IPS DF 6.9 (cell line): ENCODE results near the gene ABCB1.

Experiments used
- DNase-seq: peaks from one replicate; pipeline ENCODE4 v3.0.0-alpha.2; 2013; ENCODE audit warnings: low read depth, low spot score
- H3K27ac ChIP-seq: one replicate; pipeline ENCODE4 v1.5.1; 2013; ENCODE audit warnings: low read length, control low read depth
- H3K27me3 ChIP-seq: 2 replicates; pipeline ENCODE4 v1.6.1; 2013; ENCODE audit warnings: mild to moderate bottlenecking, low read length; ENCODE audit not compliant: control insufficient read depth, insufficient read depth
- H3K36me3 ChIP-seq: 2 replicates; pipeline ENCODE4 v1.6.1; 2013; ENCODE audit warnings: low read length; ENCODE audit not compliant: control insufficient read depth, insufficient read depth
- H3K4me1 ChIP-seq: 2 replicates; pipeline ENCODE4 v1.6.1; 2013; ENCODE audit warnings: low read length; ENCODE audit not compliant: control insufficient read depth, insufficient read depth
- H3K4me3 ChIP-seq: 2 replicates; pipeline ENCODE4 v1.5.1; 2013; ENCODE audit warnings: mild to moderate bottlenecking, low read length
- H3K9me3 ChIP-seq: 2 replicates; pipeline ENCODE4 v1.6.1; 2013; ENCODE audit warnings: low read length, inconsistent platforms; ENCODE audit not compliant: control insufficient read depth, insufficient read depth
- WGBS: extraction: QIAGEN DNeasy Blood & Tissue Kit; methylation state at CpG from one replicate; pipeline ENCODE4 v1.1.7; 2013; ENCODE audit warnings: mixed read lengths, missing lambda C conversion rate; ENCODE audit not compliant: insufficient read length, insufficient coverage; 5-methylcytosine and 5-hydroxymethylcytosine counted together

Gene ABCB1

DNA sequence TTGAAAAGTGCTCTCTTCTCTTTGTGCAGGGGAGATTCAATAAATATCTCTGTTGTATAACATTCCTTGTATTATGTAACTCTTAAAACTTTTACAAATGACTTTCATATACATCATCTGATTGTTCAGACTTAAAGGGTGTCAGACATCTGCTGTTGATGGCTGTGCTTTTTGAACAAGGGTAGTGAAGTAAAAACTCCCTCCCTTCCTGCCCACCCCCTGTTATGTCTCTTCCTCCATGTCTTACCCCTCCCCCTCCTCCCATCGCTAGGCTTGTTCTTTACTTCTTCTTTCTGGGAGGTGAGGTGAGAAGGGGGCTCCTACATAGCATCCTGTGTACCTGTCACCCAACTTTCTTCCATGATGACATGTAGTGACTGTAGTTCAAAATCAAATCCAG, 101.8 kb downstream of the ABCB1 start:
- no peak for DNase-seq
- Histone ChIP-seq H3K27me3 (no peaks in the 10 kb centered on the region), H3K4me3 (no peak overlapping the region), H3K27ac (no peak overlapping the region), H3K4me1 (no peaks in the 10 kb centered on the region), H3K9me3 (no peaks in the 10 kb centered on the region), H3K36me3 (0 out of 2 replicates have a peak, but pooled peaks cover 2% of the 10 kb centered on the region)
- no CpG with 5 or more reads among the region's 1 CpG for WGBS

- Histone ChIP-seq H3K9me3 (no peaks in the 10 kb centered on the region), H3K36me3 (0 out of 2 replicates have a peak, but pooled peaks cover 2% of the 10 kb centered on the region), H3K27me3 (no peaks in the 10 kb centered on the region), H3K4me3 (no peak overlapping the region), H3K27ac (no peak overlapping the region), H3K4me1 (no peaks in the 10 kb centered on the region)
- no CpG with 5 or more reads among the region's 3 CpGs for WGBS
- DNase-seq, result no peak
These were observed 103.2 kb downstream of the ABCB1 start for GRCh38 chr7:87497482-87497881.

GRCh38 chr7:87495366-87495765, 105.3 kb downstream of the ABCB1 start:
- H3K4me1 ChIP-seq, result no peaks in the 10 kb centered on the region
- 0 out of 2 replicates have a peak, but pooled peaks cover 2% of the 10 kb centered on the region for H3K36me3 ChIP-seq
- DNase-seq, result no peak
- no CpG with 5 or more reads among the region's 5 CpGs for WGBS
- no peaks in the 10 kb centered on the region for H3K27me3 ChIP-seq
- H3K9me3 ChIP-seq, result no peaks in the 10 kb centered on the region
- no peak overlapping the region for H3K27ac ChIP-seq
- H3K4me3 ChIP-seq, result no peak overlapping the region

- no peak overlapping the region for H3K27ac ChIP-seq
- H3K27me3 ChIP-seq, result no peaks in the 10 kb centered on the region
- WGBS, result no CpG with 5 or more reads among the region's 1 CpG
- H3K9me3 ChIP-seq, result no peaks in the 10 kb centered on the region
- no peak overlapping the region for H3K4me3 ChIP-seq
- H3K4me1 ChIP-seq, result no peaks in the 10 kb centered on the region
- 0 out of 2 replicates have a peak, but pooled peaks cover 2% of the 10 kb centered on the region for H3K36me3 ChIP-seq
- no peak for DNase-seq
These were observed 106.2 kb downstream of the ABCB1 start for GRCh38 chr7:87494454-87494853.

GRCh38 chr7:87483131-87483530, 117.6 kb downstream of the ABCB1 start:
- no CpG with 5 or more reads among the region's 2 CpGs for WGBS
- H3K27me3 ChIP-seq, result no peaks in the 10 kb centered on the region
- DNase-seq, result no peak

GRCh38 chr7:87482115-87482514, 118.6 kb downstream of the ABCB1 start:
- DNase-seq, result no peak
- Histone ChIP-seq H3K4me1 (no peaks in the 10 kb centered on the region), H3K27ac (no peak overlapping the region), H3K4me3 (no peak overlapping the region), H3K27me3 (no peaks in the 10 kb centered on the region), H3K9me3 (no peaks in the 10 kb centered on the region), H3K36me3 (no peaks in the 10 kb centered on the region)
- no CpG with 5 or more reads among the region's 3 CpGs for WGBS

More at GRCh38 chr7:87483131-87483530, 117.6 kb downstream of the ABCB1 start:
- Histone ChIP-seq H3K4me3 (no peak overlapping the region), H3K36me3 (no peaks in the 10 kb centered on the region), H3K27ac (no peak overlapping the region), H3K9me3 (no peaks in the 10 kb centered on the region), H3K4me1 (no peaks in the 10 kb centered on the region)

- Histone ChIP-seq H3K4me1 (0 out of 2 replicates have a peak, but pooled peaks cover 1% of the 10 kb centered on the region), H3K4me3 (no peak overlapping the region), H3K27me3 (peaks cover 3% of the 10 kb centered on the region; the same call in 1 of the 2 replicates), H3K27ac (no peak overlapping the region), H3K9me3 (no peaks in the 10 kb centered on the region), H3K36me3 (no peaks in the 10 kb centered on the region)
- WGBS, result no CpG with 5 or more reads among the region's 2 CpGs
- DNase-seq, result no peak
These were observed 120.3 kb downstream of the ABCB1 start for GRCh38 chr7:87480386-87480785.

- WGBS, result no CpG with 5 or more reads among the region's 2 CpGs
- DNase-seq, result no peak
- 0 out of 2 replicates have a peak, but pooled peaks cover 1% of the 10 kb centered on the region for H3K4me1 ChIP-seq
- no peak overlapping the region for H3K4me3 ChIP-seq
- H3K27ac ChIP-seq, result no peak overlapping the region
- peaks cover 6% of the 10 kb centered on the region; the same call in 1 of the 2 replicates for H3K27me3 ChIP-seq
- no peaks in the 10 kb centered on the region for H3K9me3 ChIP-seq
- H3K36me3 ChIP-seq, result no peaks in the 10 kb centered on the region
These were observed 120.7 kb downstream of the ABCB1 start for GRCh38 chr7:87479951-87480350.

DNA sequence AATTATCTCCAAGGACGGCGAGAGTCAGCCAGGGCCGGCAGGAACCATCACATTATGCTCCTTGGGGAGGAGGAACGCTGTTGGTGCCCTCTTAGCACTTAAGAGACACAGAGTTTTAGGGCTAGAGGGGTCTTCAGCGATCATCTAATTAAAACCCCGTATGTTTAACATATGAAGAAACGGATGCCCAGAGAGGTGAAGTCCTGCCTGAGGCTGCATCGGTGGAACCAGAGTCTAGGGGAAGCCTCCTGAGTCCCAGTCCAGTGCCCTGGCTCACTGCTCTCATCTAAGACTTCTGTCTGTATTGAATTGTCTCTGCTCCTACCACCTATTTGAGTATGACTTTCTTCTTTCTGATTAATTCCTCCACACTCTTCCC, 124.5 kb downstream of the ABCB1 start:
- Histone ChIP-seq H3K9me3 (no peaks in the 10 kb centered on the region), H3K4me3 (peak overlapping the region; percentile 34; the same call in 1 of the 2 replicates), H3K27ac (no peak overlapping the region), H3K27me3 (peaks cover 7% of the 10 kb centered on the region; the same call in 1 of the 2 replicates), H3K4me1 (0 out of 2 replicates have a peak, but pooled peaks cover 1% of the 10 kb centered on the region), H3K36me3 (no peaks in the 10 kb centered on the region)
- WGBS, result no CpG with 5 or more reads among the region's 8 CpGs
- no peak for DNase-seq

GRCh38 chr7:87475359-87476178, 125.1 kb downstream of the ABCB1 start, which contains the start of gene ABCB4:
Gene ABCB4, minus strand, starts transcription at chr7:87475680. Its CDS starts 215 bp downstream, at chr7:87475465.
- Histone ChIP-seq H3K4me1 (0 out of 2 replicates have a peak, but pooled peaks cover 1% of the 10 kb centered on the region), H3K27ac (no peak within 1 kb of the TSS), H3K36me3 (no peaks in the 10 kb centered on the region), H3K9me3 (no peaks in the 10 kb centered on the region), H3K4me3 (peak within 1 kb of the TSS; percentile 34), H3K27me3 (peaks cover 7% of the 10 kb centered on the region; the same call in 1 of the 2 replicates)
- WGBS, result no CpG with 5 or more reads among the region's 80 CpGs
- DNase-seq, result no peak
